Natural killer cell (primary cell): ENCODE measurements around the gene P3R3URF. TPM values are rescaled to one million over a fixed set of nuclear protein-coding genes. Genes with fewer than 3 reads are reported as not detected.

Source experiments
- ATAC-seq, 3 donors: fragments of 150-1000 bp in 2 of 3; fragments of 200-7000 bp in 1 of 3; cut with Tn5 transposase; 1 replicate in 1 of 3; 2 replicates in 2 of 3; pipeline ENCODE4 v1.10.0; 2021; ENCODE audit warnings: mild to moderate bottlenecking in 2 of 3, moderate library complexity in 2 of 3
- DNase-seq, 2 donors: peaks; one replicate each; pipeline versions ENCODE4 v3.0.0 to v3.0.0-alpha.2; 2013 to 2021; ENCODE audit warnings: mixed read lengths in 1 of 2
- H3K27ac ChIP-seq: one replicate; pipeline ENCODE4 v1.5.1; 2013; ENCODE audit warnings: mild to moderate bottlenecking, low read length
- H3K27me3 ChIP-seq: one replicate; pipeline ENCODE4 v1.6.1; 2013; ENCODE audit warnings: low read length; ENCODE audit not compliant: control insufficient read depth, insufficient read depth
- H3K36me3 ChIP-seq: one replicate; pipeline ENCODE4 v1.6.1; 2013; ENCODE audit warnings: low read length; ENCODE audit not compliant: control insufficient read depth, insufficient read depth
- H3K4me1 ChIP-seq: one replicate; pipeline ENCODE4 v1.6.1; 2013; ENCODE audit warnings: low read length; ENCODE audit not compliant: control insufficient read depth, insufficient read depth
- H3K4me3 ChIP-seq: one replicate; pipeline ENCODE4 v1.5.1; 2013; ENCODE audit warnings: low read length
- H3K9me3 ChIP-seq: one replicate; pipeline ENCODE4 v1.6.1; 2013; ENCODE audit warnings: low read length; ENCODE audit not compliant: control insufficient read depth, insufficient read depth
- H3K27ac Mint-ChIP-seq, 2 donors: one replicate each; pipeline ENCODE4 v1.8.0; 2022; ENCODE audit warnings: mild to moderate bottlenecking in 2 of 2, mixed read lengths in 2 of 2, moderate library complexity in 1 of 2
- H3K27me3 Mint-ChIP-seq, 2 donors: one replicate each; pipeline ENCODE4 v1.8.0; 2022; ENCODE audit warnings: low read depth in 2 of 2, mixed read lengths in 2 of 2
- H3K36me3 Mint-ChIP-seq: one replicate; pipeline ENCODE4 v1.8.0; 2022; ENCODE audit warnings: mixed read lengths
- H3K4me1 Mint-ChIP-seq, 2 donors: one replicate each; pipeline ENCODE4 v1.8.0; 2022; ENCODE audit warnings: mixed read lengths in 2 of 2
- H3K4me3 Mint-ChIP-seq: one replicate; pipeline ENCODE4 v1.8.0; 2022; ENCODE audit warnings: mild to moderate bottlenecking, moderate library complexity, mixed read lengths
- H3K9me3 Mint-ChIP-seq, 2 donors: one replicate each; pipeline ENCODE4 v1.8.0; 2022; ENCODE audit warnings: mixed read lengths in 2 of 2
- CTCF ChIP-seq: fragments of 200-600 bp; IDR thresholded peaks from one replicate; pipeline ENCODE4 v1.8.0; 2022; ENCODE audit warnings: antibody characterized with exemption
- WGBS: methylation state at CpG from one replicate; pipeline ENCODE4 v1.1.7; 2013; ENCODE audit warnings: missing lambda C conversion rate; ENCODE audit not compliant: insufficient coverage; 5-methylcytosine and 5-hydroxymethylcytosine counted together
- intact Hi-C: fragments of 100-400 bp; cut with micrococcal nuclease; formaldehyde crosslinking; loops from one replicate; pipeline ENCODE4 v1.14.2; 2022
- total RNA-seq, 4 donors: library from RNA; stranded (reverse); fragments of 120-200 nt in 1 of 4; gene quantifications; one replicate each; pipeline versions ENCODE4 v1.2.3 to v1.2.4, GENCODE V29; 2013 to 2022

Gene P3R3URF
- total RNA-seq, 3 donors from 2014 or later (not counting 1 experiment from before 2014, with no cell fraction given) = not detected

GRCh38 chr1:46191033-46191701, 14.9 kb upstream of the P3R3URF start:
- WGBS = 97% methylated on average over 8 of the region's 9 CpGs
- no peak overlapping the region for H3K27ac Mint-ChIP-seq
- no peak for TF ChIP-seq CTCF
- H3K4me3 Mint-ChIP-seq = no peak overlapping the region
- Histone ChIP-seq H3K27ac (no peak overlapping the region), H3K4me1 (no peaks in the 10 kb centered on the region), H3K27me3 (no peaks in the 10 kb centered on the region), H3K4me3 (no peak overlapping the region), H3K9me3 (no peaks in the 10 kb centered on the region), H3K36me3 (peaks cover 55% of the 10 kb centered on the region)
- no peaks in the 10 kb centered on the region for H3K9me3 Mint-ChIP-seq
- ATAC-seq (no peak), DNase-seq (no peak)
- no peaks in the 10 kb centered on the region for H3K27me3 Mint-ChIP-seq
- intact Hi-C loops = no loop called here
- H3K36me3 Mint-ChIP-seq = no peaks in the 10 kb centered on the region
- H3K4me1 Mint-ChIP-seq = peaks cover 0 to under 1% of the 10 kb centered on the region in 2 donors

GRCh38 chr1:46190539-46190938, 14.3 kb upstream of the P3R3URF start:
- Mint-ChIP-seq H3K4me3 (no peak overlapping the region), H3K27me3 (no peaks in the 10 kb centered on the region), H3K9me3 (no peaks in the 10 kb centered on the region), H3K36me3 (no peaks in the 10 kb centered on the region), H3K27ac (no peak overlapping the region), H3K4me1 (peaks cover 0 to 2% of the 10 kb centered on the region in 2 donors)
- no peak for TF ChIP-seq CTCF
- H3K4me1 ChIP-seq = no peaks in the 10 kb centered on the region
- DNase-seq (no peak), ATAC-seq (no peak)
- no peak overlapping the region for H3K4me3 ChIP-seq
- no peak overlapping the region for H3K27ac ChIP-seq
- no peaks in the 10 kb centered on the region for H3K27me3 ChIP-seq
- intact Hi-C loops = no loop called here
- peaks cover 51% of the 10 kb centered on the region for H3K36me3 ChIP-seq
- H3K9me3 ChIP-seq = no peaks in the 10 kb centered on the region
- 98% methylated on average over 2 of the region's 3 CpGs for WGBS

- WGBS = 88% methylated on average over 5 of the region's 6 CpGs
- Histone ChIP-seq H3K36me3 (peaks cover 37% of the 10 kb centered on the region), H3K9me3 (no peaks in the 10 kb centered on the region), H3K27me3 (no peaks in the 10 kb centered on the region), H3K4me1 (peaks cover 18% of the 10 kb centered on the region), H3K27ac (no peak overlapping the region), H3K4me3 (no peak overlapping the region)
- DNase-seq = no peak
- peak overlapping the region in 1 of 2 donors; percentile 57 for H3K27ac Mint-ChIP-seq
- peaks cover 17 to 22% of the 10 kb centered on the region in 2 donors for H3K4me1 Mint-ChIP-seq
- intact Hi-C loops = no loop called here
- ATAC-seq = no peak
- H3K4me3 Mint-ChIP-seq = no peak overlapping the region
- no peaks in the 10 kb centered on the region for H3K9me3 Mint-ChIP-seq
- no peaks in the 10 kb centered on the region for H3K27me3 Mint-ChIP-seq
- H3K36me3 Mint-ChIP-seq = no peaks in the 10 kb centered on the region
- no peak for TF ChIP-seq CTCF
These were observed 12.2 kb upstream of the P3R3URF start for GRCh38 chr1:46188295-46189030.
